ENCODE data around the gene ATP5F1D. TPM values are rescaled to one million over a fixed set of nuclear protein-coding genes. Genes with fewer than 3 reads are reported as not detected.
A peak's percentile ranks its signal among the peaks of the same experiment; 100 is the strongest.

The ATP5F1D gene
- total and polyA plus RNA-seq, 2 of the 13 experiments (the other 11 are each of a cell fraction or from before 2014, with no cell fraction given) = 39.4 to 78.7 TPM

GRCh38 chr19:1266129-1266915, 24.8 kb downstream of the ATP5F1D start (continued):
- TF ChIP-seq ZNF672 (CRISPR knock-in tag; IDR thresholded peaks at IDR 0.05) = no peak
- peak; percentile 31; the same call in 1 of the 2 replicates for TF ChIP-seq ZNF563 (CRISPR knock-in tag; IDR thresholded peaks at IDR 0.05)
- TF ChIP-seq ZNF709 (CRISPR knock-in tag; IDR thresholded peaks at IDR 0.05) = no peak; the same call in 1 of the 2 replicates
- no peak for TF ChIP-seq SOX6 (IDR thresholded peaks at IDR 0.05)
- TF ChIP-seq SOX6 (CRISPR knock-in tag; IDR thresholded peaks at IDR 0.05) = peak; percentile 68
- no peak for TF ChIP-seq MBD4 (IDR thresholded peaks at IDR 0.05; ENCODE audit: borderline replicate concordance, low read length)
- TF ChIP-seq ZNF18 (CRISPR knock-in tag; IDR thresholded peaks at IDR 0.05; ENCODE audit: insufficient replicate concordance) = peak; percentile 22
- no peak for TF ChIP-seq KAT2B (IDR thresholded peaks at IDR 0.05; ENCODE audit: borderline replicate concordance, low read depth, low read length)
- no peak for TF ChIP-seq ZNF280D (CRISPR knock-in tag; IDR thresholded peaks at IDR 0.05)
- TF ChIP-seq ZNF687 (CRISPR knock-in tag; IDR thresholded peaks at IDR 0.05) = peak; percentile 75
- no peak for TF ChIP-seq CBX5 (CRISPR knock-in tag; IDR thresholded peaks at IDR 0.05; ENCODE audit: borderline replicate concordance)
- no peak for TF ChIP-seq TBP (CRISPR knock-in tag; IDR thresholded peaks at IDR 0.05)
- TF ChIP-seq ZBTB26 (CRISPR knock-in tag; IDR thresholded peaks at IDR 0.05; ENCODE audit: borderline replicate concordance) = no peak
- TF ChIP-seq NCOA2 (CRISPR knock-in tag; IDR thresholded peaks at IDR 0.05) = no peak; the same call in none of the 2 replicates
- TF ChIP-seq NFE2L2 (IDR thresholded peaks at IDR 0.05; ENCODE audit: low read length) = no peak
- peak; percentile 73 for TF ChIP-seq ZNF788 (CRISPR knock-in tag; IDR thresholded peaks at IDR 0.05; ENCODE audit: borderline replicate concordance)
- peak; percentile 64 for TF ChIP-seq ZFY (CRISPR knock-in tag; IDR thresholded peaks at IDR 0.05)
- 0 out of 2 replicates have a peak, but pooled peaks have one; percentile 4 for TF ChIP-seq CHCHD3 (CRISPR knock-in tag; IDR thresholded peaks at IDR 0.05)
- 0 out of 2 replicates have a peak, but pooled peaks have one; percentile 11 for TF ChIP-seq ARNT2 (CRISPR knock-in tag; IDR thresholded peaks at IDR 0.05; ENCODE audit: low read depth)
- TF ChIP-seq ONECUT2 (CRISPR knock-in tag; IDR thresholded peaks at IDR 0.05) = no peak

All from HepG2 (cell line).